Effector memory CD8-positive, alpha-beta T cell (primary cell): ENCODE measurements around the gene UGT1A9.

Source experiments
- ATAC-seq: fragments of 150-1000 bp; cut with Tn5 transposase; replicated peaks from 2 replicates; pipeline ENCODE4 v1.10.0; 2021; ENCODE audit warnings: mild to moderate bottlenecking, moderate library complexity
- DNase-seq, 3 experiments: peaks; one replicate each; pipeline ENCODE4 v3.0.0; 2021
- H3K27ac Mint-ChIP-seq, 2 donors: one replicate each; pipeline ENCODE4 v1.8.0; 2022; ENCODE audit warnings: mild to moderate bottlenecking in 2 of 2, mixed read lengths in 2 of 2, moderate library complexity in 2 of 2
- H3K27me3 Mint-ChIP-seq, 2 donors: one replicate each; pipeline ENCODE4 v1.8.0; 2022; ENCODE audit warnings: mixed read lengths in 2 of 2
- H3K36me3 Mint-ChIP-seq: one replicate; pipeline ENCODE4 v1.8.0; 2022; ENCODE audit warnings: mild to moderate bottlenecking, moderate library complexity, mixed read lengths; ENCODE audit not compliant: insufficient read depth
- H3K4me1 Mint-ChIP-seq, 2 donors: one replicate each; pipeline ENCODE4 v1.8.0; 2022; ENCODE audit warnings: low read depth in 2 of 2, mixed read lengths in 2 of 2
- H3K4me3 Mint-ChIP-seq, 2 donors: one replicate each; pipeline ENCODE4 v1.8.0; 2022; ENCODE audit warnings: mild to moderate bottlenecking in 2 of 2, mixed read lengths in 2 of 2, moderate library complexity in 2 of 2
- H3K9me3 Mint-ChIP-seq, 2 donors: one replicate each; pipeline ENCODE4 v1.8.0; 2022; ENCODE audit warnings: mixed read lengths in 2 of 2

Gene UGT1A9

DNA sequence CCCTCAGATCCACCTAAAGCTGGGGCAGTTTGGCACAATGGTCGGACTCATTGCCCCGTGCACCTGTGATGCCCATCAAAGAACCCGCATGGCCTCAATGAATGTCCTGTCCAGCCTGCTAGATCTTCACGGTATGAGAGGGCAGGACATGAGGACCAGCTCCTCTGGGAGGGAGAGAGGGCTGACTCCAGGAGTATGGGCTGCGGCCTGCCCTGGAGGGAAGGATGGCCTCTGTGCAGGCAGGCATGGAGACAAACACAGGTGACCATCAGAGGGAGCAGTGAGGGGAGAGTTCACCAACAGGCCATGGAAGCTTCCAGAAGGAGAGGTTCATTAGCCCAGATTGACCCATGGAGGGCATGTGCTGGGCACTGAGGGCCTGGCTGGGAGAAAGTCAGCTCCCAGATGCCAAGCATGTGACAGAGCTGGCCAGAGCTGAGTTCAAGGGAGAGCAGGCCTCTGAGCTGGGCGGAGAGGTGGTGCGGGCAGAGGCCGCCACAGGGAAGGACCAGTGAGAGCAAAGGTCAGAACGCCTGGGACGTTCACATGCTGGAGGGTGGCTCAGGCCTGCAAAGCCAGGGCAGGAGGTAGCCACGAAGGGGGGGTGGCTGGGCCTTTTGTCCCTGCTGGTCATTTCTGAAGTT, 146.4 kb downstream of the UGT1A9 start:
- peaks cover 3 to 4% of the 10 kb centered on the region in 2 donors for H3K4me1 Mint-ChIP-seq
- H3K9me3 Mint-ChIP-seq, result no peaks in the 10 kb centered on the region
- ATAC-seq (no peak), DNase-seq (no peak)
- no peaks in the 10 kb centered on the region for H3K36me3 Mint-ChIP-seq
- H3K27ac Mint-ChIP-seq, result no peak overlapping the region
- H3K27me3 Mint-ChIP-seq, result peaks cover 47 to 78% of the 10 kb centered on the region in 2 donors
- no peak overlapping the region for H3K4me3 Mint-ChIP-seq

DNA sequence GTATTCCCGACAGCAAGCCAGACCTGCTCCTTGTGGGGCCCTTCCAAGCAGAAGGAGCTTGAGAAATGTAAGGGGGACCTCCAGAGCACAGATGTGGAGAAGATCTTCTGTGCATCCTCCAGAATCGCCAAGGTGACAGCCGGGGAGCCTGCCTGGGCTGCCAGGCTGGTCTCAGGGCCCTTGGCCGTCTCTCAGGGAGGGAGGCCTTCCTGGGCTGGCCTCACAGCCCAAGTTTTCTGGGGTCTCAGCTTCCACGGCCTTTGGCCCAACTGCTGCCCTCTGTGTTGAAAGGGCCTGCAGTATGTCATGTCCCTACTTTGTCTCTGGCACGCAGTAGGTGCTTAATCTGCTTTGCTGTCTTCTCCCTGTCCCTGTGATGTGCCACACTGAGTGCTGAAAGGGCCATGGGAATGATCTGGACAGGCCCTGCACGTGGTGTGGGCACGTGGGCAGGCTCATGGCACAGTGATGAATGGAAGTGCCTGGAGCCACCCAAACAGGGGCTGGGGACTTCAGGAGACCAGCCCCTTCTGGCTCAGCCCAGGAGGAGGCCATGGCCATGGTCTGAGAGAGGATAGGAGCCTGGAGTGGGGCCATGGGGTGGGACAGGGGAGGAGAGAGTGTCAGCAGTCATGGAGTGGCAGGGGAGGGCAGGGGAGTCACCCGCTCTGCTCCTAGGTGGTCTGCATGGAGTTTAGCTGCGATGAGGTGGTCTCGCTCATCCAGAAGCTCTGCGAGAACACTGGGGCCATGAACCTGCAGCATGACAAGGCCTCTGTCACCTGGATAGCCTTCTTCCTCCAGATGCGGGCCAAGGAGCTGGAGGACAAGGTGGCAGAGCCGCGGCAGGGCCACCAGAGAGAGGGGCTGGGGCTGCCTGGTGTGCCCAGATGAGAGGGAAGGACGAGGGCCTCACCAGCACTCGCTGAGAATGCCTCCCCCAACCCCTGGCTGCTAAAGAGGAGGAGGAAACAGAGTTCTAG, 147.2 kb downstream of the UGT1A9 start:
- ATAC-seq, result no peak
- H3K36me3 Mint-ChIP-seq, result no peaks in the 10 kb centered on the region
- H3K9me3 Mint-ChIP-seq, result no peaks in the 10 kb centered on the region
- peaks cover 47 to 77% of the 10 kb centered on the region in 2 donors for H3K27me3 Mint-ChIP-seq
- no peak overlapping the region for H3K27ac Mint-ChIP-seq
- no peak overlapping the region for H3K4me3 Mint-ChIP-seq
- peaks cover 3 to 4% of the 10 kb centered on the region in 2 donors for H3K4me1 Mint-ChIP-seq
- DNase-seq, result no peak

DNA sequence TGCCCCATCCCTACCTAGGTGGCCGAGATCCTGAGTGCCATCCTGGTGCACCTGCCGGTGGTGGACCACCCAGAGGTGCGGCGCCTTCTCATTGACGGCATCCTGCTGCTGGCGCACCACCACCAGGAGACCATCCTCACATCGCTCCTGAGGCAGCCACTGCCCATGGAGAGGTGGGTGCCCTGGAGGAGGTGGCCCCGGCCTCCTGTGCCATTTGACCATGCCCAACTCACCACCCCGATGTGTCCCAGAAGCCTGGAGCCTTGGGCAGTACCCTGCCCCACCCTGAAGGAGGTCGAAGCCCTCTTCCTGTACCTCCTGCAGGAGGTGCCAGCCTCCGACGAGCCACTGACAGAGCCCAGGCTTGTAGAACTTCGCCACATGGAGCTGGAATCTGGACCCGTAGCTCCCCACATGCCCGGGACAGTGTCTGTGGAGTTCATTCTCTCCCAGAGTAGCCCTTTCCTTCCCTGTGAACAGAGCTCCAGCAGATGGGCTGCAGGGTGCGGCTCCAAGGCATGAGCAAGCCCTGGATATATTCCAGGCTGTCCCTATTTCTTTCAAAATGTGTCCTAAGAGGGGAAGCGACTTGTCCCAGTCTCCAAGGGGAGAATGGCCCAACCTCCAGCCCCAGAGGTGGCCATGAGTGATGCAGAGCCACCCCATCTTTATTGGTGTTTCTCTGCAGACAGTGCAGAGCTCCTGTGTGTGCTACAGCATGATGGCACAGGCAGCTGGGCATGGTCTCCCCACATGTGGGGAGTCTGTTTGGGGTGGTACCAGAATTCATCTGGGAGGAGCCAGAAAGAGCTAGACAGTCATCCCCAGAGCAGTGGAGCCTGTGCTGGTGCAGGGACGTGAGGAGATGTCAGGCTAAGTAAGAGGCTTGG, 148.4 kb downstream of the UGT1A9 start:
- Mint-ChIP-seq H3K9me3 (no peaks in the 10 kb centered on the region), H3K27me3 (peaks cover 47 to 68% of the 10 kb centered on the region in 2 donors), H3K4me1 (peaks cover 3 to 4% of the 10 kb centered on the region in 2 donors), H3K27ac (no peak overlapping the region), H3K36me3 (no peaks in the 10 kb centered on the region), H3K4me3 (no peak overlapping the region)
- ATAC-seq, result no peak
- no peak for DNase-seq

DNA sequence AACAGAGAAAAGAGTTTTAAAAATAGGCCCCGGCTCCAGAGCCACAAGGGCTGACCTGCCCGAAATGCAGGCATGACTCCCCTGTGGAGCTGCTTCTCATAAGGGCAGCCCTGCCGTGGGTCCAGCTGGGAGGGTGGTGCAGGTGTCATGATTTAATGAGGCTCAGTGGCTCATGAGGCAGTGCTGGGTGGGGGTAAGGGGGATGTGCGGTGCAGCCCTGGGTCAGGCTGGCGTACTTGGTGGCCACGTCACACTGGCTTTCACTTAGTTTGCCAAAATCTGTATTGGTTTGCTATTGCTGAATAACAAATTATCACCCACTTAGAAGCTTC, 149.0 kb downstream of the UGT1A9 start:
- no peaks in the 10 kb centered on the region for H3K36me3 Mint-ChIP-seq
- DNase-seq, result no peak

DNA sequence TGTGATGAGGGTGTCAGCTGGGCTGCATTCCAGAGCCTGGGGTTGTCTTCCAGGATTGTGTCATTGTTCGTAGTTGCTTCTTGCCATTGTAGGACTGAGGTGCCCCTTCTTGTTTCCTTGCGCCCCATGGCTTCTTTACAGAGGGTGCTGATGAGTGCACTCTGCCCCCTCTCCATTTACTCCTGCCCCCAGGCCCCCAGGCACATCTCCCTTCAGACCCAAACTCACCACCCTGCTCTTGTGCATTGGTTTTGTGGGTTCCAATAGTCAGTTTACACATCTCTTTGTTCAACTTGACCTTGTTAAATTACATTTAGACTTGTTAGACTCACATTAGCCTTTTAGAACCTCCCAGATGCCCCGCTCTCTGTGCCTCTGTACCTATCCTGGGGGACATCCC, 149.5 kb downstream of the UGT1A9 start:
- no peaks in the 10 kb centered on the region for H3K9me3 Mint-ChIP-seq
- ATAC-seq, result no peak
- no peak overlapping the region for H3K27ac Mint-ChIP-seq
- no peak for DNase-seq
- H3K4me1 Mint-ChIP-seq, result peaks cover 3 to 4% of the 10 kb centered on the region in 2 donors
- no peaks in the 10 kb centered on the region for H3K36me3 Mint-ChIP-seq
- no peak overlapping the region for H3K4me3 Mint-ChIP-seq
- H3K27me3 Mint-ChIP-seq, result peaks cover 40 to 75% of the 10 kb centered on the region in 2 donors

More for the DNA sequence above, 149.0 kb downstream of the UGT1A9 start:
- ATAC-seq, result no peak
- no peak overlapping the region for H3K27ac Mint-ChIP-seq
- peaks cover 3 to 4% of the 10 kb centered on the region in 2 donors for H3K4me1 Mint-ChIP-seq
- no peaks in the 10 kb centered on the region for H3K9me3 Mint-ChIP-seq
- peaks cover 44 to 73% of the 10 kb centered on the region in 2 donors for H3K27me3 Mint-ChIP-seq
- H3K4me3 Mint-ChIP-seq, result no peak overlapping the region

GRCh38 chr2:233821709-233822100, 150.0 kb downstream of the UGT1A9 start:
- Mint-ChIP-seq H3K36me3 (no peaks in the 10 kb centered on the region), H3K27ac (no peak overlapping the region), H3K4me3 (no peak overlapping the region), H3K27me3 (peaks cover 35 to 75% of the 10 kb centered on the region in 2 donors), H3K9me3 (no peaks in the 10 kb centered on the region), H3K4me1 (peaks cover 3 to 4% of the 10 kb centered on the region in 2 donors)
- ATAC-seq (no peak), DNase-seq (no peak)

GRCh38 chr2:233822101-233822771, 150.5 kb downstream of the UGT1A9 start:
- DNase-seq (no peak), ATAC-seq (no peak)
- no peaks in the 10 kb centered on the region for H3K36me3 Mint-ChIP-seq
- H3K4me1 Mint-ChIP-seq, result peaks cover under 1 to 3% of the 10 kb centered on the region in 2 donors
- no peak overlapping the region for H3K4me3 Mint-ChIP-seq
- no peak overlapping the region for H3K27ac Mint-ChIP-seq
- H3K27me3 Mint-ChIP-seq, result peaks cover 29 to 75% of the 10 kb centered on the region in 2 donors
- no peaks in the 10 kb centered on the region for H3K9me3 Mint-ChIP-seq
